ENCODE results near the gene MTERF1.

DNA sequence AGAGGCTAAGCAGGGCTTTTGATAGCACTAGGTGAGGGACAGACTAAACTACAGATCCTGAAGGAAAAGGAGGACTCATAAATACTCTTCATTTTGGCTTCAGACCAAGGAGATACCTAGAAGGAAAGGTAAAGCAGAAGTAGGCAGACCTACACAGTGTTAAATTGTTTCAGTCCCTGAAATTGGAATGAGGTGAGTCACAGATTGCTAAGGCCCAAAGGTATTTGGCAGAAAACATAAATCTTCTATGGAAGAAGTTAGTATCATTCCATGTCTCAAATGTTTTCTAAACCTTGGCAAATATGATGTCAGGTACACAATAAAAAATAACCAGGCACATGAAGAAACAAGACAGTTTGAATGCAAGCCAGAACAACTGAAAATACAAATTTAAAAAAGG, 30.0 kb downstream of the MTERF1 start:
- no peak for TF ChIP-seq POLR2A (IDR thresholded peaks at IDR 0.05)
- TF ChIP-seq, protein P1, sequence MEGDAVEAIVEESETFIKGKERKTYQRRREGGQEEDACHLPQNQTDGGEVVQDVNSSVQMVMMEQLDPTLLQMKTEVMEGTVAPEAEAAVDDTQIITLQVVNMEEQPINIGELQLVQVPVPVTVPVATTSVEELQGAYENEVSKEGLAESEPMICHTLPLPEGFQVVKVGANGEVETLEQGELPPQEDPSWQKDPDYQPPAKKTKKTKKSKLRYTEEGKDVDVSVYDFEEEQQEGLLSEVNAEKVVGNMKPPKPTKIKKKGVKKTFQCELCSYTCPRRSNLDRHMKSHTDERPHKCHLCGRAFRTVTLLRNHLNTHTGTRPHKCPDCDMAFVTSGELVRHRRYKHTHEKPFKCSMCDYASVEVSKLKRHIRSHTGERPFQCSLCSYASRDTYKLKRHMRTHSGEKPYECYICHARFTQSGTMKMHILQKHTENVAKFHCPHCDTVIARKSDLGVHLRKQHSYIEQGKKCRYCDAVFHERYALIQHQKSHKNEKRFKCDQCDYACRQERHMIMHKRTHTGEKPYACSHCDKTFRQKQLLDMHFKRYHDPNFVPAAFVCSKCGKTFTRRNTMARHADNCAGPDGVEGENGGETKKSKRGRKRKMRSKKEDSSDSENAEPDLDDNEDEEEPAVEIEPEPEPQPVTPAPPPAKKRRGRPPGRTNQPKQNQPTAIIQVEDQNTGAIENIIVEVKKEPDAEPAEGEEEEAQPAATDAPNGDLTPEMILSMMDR (IDR thresholded peaks at IDR 0.05) = no peak

Data from heart left ventricle (tissue), 13 donors.